Activated T-helper 1 cell treated with Interleukin-2 at 50 U/mL for 16 hours (primary cell): ENCODE results near the gene COL9A1.

ENCODE experiments used
- DNase-seq: peaks from one replicate; pipeline ENCODE4 v3.0.0-alpha.2; 2020; ENCODE audit warnings: low read depth

Gene COL9A1

DNA sequence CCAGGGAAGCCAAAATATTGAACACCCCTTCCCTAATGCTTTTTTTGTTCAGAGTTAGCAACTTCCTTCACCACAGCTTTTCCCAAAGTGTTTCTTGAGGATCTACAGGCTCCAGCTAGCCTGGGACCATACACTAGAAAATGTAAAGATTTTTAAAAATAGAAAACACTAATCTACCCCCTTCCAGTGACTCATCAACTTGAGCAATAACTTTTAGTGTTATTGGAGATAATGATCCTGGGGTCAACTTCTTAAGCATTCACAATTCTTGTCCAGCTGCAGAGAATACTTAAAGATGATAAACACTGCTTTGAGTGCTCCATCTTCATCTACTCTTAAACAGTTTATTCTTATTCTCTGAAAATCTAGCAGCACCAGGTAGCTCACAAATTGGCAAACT, 131.6 kb downstream of the COL9A1 start:
- DNase-seq = no peak

DNA sequence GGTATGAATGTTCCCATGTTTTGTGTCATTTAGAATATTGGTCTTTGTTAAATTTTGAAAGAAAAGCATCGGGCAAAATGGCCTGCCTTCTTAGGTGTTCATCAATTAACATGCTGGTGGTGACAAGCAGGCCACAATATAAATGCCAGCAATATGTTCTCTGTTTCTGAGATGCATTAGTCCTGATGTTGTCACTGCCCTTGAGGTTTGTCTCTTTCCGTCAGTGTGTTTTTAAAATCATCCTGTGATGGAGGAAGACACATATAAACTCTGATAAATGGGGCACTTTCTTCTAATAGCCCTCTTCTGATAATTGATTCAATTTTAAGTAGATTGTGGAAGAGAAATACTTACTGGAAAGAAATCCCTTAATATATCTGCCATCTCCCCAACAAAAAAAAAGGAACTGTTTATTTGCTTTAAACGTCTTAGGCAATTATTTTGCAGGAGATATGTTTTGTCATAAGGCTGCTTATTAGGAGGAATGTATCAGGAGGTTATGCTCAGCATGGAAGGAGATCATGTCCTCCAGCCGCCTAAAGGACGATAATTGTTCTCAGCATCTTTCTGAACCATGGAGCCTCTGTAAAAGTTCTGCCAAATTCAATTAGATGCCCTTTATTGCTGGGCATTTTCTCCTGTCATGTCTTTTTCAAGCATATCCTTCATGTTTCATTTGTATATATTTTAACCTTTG, 134.1 kb downstream of the COL9A1 start:
- no peak for DNase-seq
